SK-N-SH (cell line): Measurements from ENCODE around the gene PNKD. TPM values are rescaled to one million over a fixed set of nuclear protein-coding genes. Genes with fewer than 3 reads are reported as not detected.

Source experiments
- CTCF ChIA-PET: fragments of 300-600, 350-600 bp; formaldehyde crosslinking; extraction: SDS; loops from one replicate; lab custom pipeline; 2021; lab: Yijun Ruan, JAX
- POLR2A ChIA-PET: fragments of 350-600 bp; sonication (Branson Sonifier 250); formaldehyde crosslinking; extraction: SDS; loops from one replicate; lab custom pipeline; 2020; ENCODE audit warnings: antibody characterized with exemption, inconsistent platforms; lab: Yijun Ruan, JAX
- DNase-seq: peaks from one replicate; pipeline ENCODE4 v3.0.0; 2012
- H2AFZ ChIP-seq: fragments of 200-600 bp; sonication (generic); 2 replicates; pipeline ENCODE4 v1.8.1; 2016; ENCODE audit warnings: antibody characterized with exemption, mild to moderate bottlenecking, low read depth
- H3F3A ChIP-seq: fragments of 200-600 bp; sonication (generic); replicated peaks from 2 replicates; pipeline ENCODE3; 2016; ENCODE audit warnings: antibody characterized with exemption, mild to moderate bottlenecking; ENCODE audit not compliant: insufficient read depth
- H3K27ac ChIP-seq, 2 experiments: fragments of 200-500 bp in 1 of 2; fragments of 200-600 bp in 1 of 2; sonication (Bioruptor generic) in 1 of 2; sonication (generic), shearing (Covaris generic) in 1 of 2; 2 replicates each; pipeline versions ENCODE4 v1.5.1 to v1.6.1; 2014 to 2016; ENCODE audit warnings: low read depth in 2 of 2, inconsistent platforms in 1 of 2, low read length in 1 of 2, mild to moderate bottlenecking in 1 of 2, mixed read lengths in 1 of 2
- H3K27me3 ChIP-seq: fragments of 200-600 bp; sonication (generic), shearing (Covaris generic); 2 replicates; pipeline ENCODE4 v1.6.1; 2016; ENCODE audit warnings: mixed run types; ENCODE audit not compliant: insufficient read depth
- H3K36me3 ChIP-seq, 2 experiments: fragments of 200-500 bp in 1 of 2; fragments of 200-600 bp in 1 of 2; sonication (Bioruptor generic) in 1 of 2; sonication (generic) in 1 of 2; replicated peaks in 1 of 2; 2 replicates each; pipeline versions ENCODE3 to v1.5.1; 2014 to 2016; ENCODE audit warnings: low read length in 1 of 2, mild to moderate bottlenecking in 1 of 2; ENCODE audit not compliant: insufficient read depth in 2 of 2, control insufficient read depth in 1 of 2
- H3K4me1 ChIP-seq, 2 experiments: fragments of 200-500 bp in 1 of 2; fragments of 200-600 bp in 1 of 2; sonication (Bioruptor generic) in 1 of 2; sonication (generic), shearing (Covaris generic) in 1 of 2; 2 replicates each; pipeline versions ENCODE4 v1.5.1 to v1.6.1; 2014 to 2016; ENCODE audit warnings: low read depth in 1 of 2, low read length in 1 of 2, mixed run types in 1 of 2; ENCODE audit not compliant: insufficient read depth in 2 of 2, control insufficient read depth in 1 of 2
- H3K4me2 ChIP-seq: fragments of 200-600 bp; sonication (generic), shearing (Covaris generic); 2 replicates; pipeline ENCODE4 v1.6.1; 2017; ENCODE audit warnings: mixed run types
- H3K4me3 ChIP-seq, 2 experiments: fragments of 200-500 bp in 1 of 2; fragments of 200-600 bp in 1 of 2; sonication (Bioruptor generic) in 1 of 2; sonication (generic), shearing (Covaris generic) in 1 of 2; 2 replicates each; pipeline versions ENCODE4 v1.5.1 to v1.8.1; 2014 to 2016; ENCODE audit warnings: low read depth in 2 of 2, inconsistent platforms in 1 of 2, low read length in 1 of 2, mild to moderate bottlenecking in 1 of 2, mixed read lengths in 1 of 2, moderate library complexity in 1 of 2
- H3K79me2 ChIP-seq: fragments of 200-600 bp; sonication (generic); 2 replicates; pipeline ENCODE4 v1.8.1; 2017; ENCODE audit warnings: mild to moderate bottlenecking; ENCODE audit not compliant: insufficient read depth
- H3K9ac ChIP-seq: fragments of 200-600 bp; sonication (generic); 2 replicates; pipeline ENCODE4 v1.6.1; 2017; ENCODE audit warnings: mixed run types
- H3K9me2 ChIP-seq: fragments of 200-600 bp; sonication (generic); 2 replicates; pipeline ENCODE4 v1.6.1; 2017; ENCODE audit warnings: mixed run types
- H3K9me3 ChIP-seq: fragments of 200-600 bp; sonication (generic); 2 replicates; pipeline ENCODE4 v1.6.1; 2017; ENCODE audit warnings: mixed run types, mild to moderate bottlenecking, moderate library complexity
- H4K20me1 ChIP-seq: fragments of 200-600 bp; sonication (generic); 2 replicates; pipeline ENCODE4 v1.6.1; 2017; ENCODE audit warnings: mild to moderate bottlenecking, mixed run types; ENCODE audit not compliant: insufficient read depth
- EZH2phosphoT487 ChIP-seq: fragments of 200-600 bp; sonication (generic); IDR thresholded peaks from 2 replicates; pipeline ENCODE4 v1.6.1; 2017; ENCODE audit warnings: low read depth, mixed run types, mild to moderate bottlenecking, antibody characterized with exemption, moderate library complexity, borderline replicate concordance
- FOXM1 ChIP-seq: IDR thresholded peaks from 2 replicates; pipeline ENCODE4 v1.4.0; 2012; ENCODE audit warnings: low read depth, mild to moderate bottlenecking
- GABPA ChIP-seq: IDR thresholded peaks from 2 replicates; pipeline ENCODE4 v1.4.0; 2012; ENCODE audit warnings: low read depth, mild to moderate bottlenecking
- GATA2 ChIP-seq: sonication (generic); formaldehyde crosslinking; IDR thresholded peaks from 2 replicates; pipeline ENCODE4 v1.5.0; 2020; ENCODE audit warnings: mild to moderate bottlenecking, missing genetic modification reagents
- JUND ChIP-seq: IDR thresholded peaks from 2 replicates; pipeline ENCODE4 v1.4.0; 2012
- MXI1 ChIP-seq: IDR thresholded peaks from 2 replicates; pipeline ENCODE4 v1.6.1; 2012; ENCODE audit warnings: mild to moderate bottlenecking, low read depth, low read length, improper control_type of control experiment
- NFIC ChIP-seq: IDR thresholded peaks from 2 replicates; pipeline ENCODE4 v1.4.0; 2012; ENCODE audit warnings: borderline replicate concordance
- NRF1 ChIP-seq: IDR thresholded peaks from 2 replicates; pipeline ENCODE4 v1.6.1; 2012; ENCODE audit warnings: low read depth, mild to moderate bottlenecking, low read length
- RFX5 ChIP-seq: IDR thresholded peaks from 2 replicates; pipeline ENCODE4 v1.6.1; 2012; ENCODE audit warnings: mild to moderate bottlenecking, improper control_type of control experiment, low read length
- RXRA ChIP-seq: IDR thresholded peaks from 2 replicates; pipeline ENCODE4 v1.4.0; 2012; ENCODE audit warnings: low read depth, mild to moderate bottlenecking, borderline replicate concordance
- YY1 ChIP-seq: IDR thresholded peaks from 2 replicates; pipeline ENCODE4 v1.4.0; 2012; ENCODE audit warnings: low read depth, mild to moderate bottlenecking
- WGBS: methylation state at CpG from one replicate; pipeline ENCODE4 v1.1.6; 2017; ENCODE audit warnings: low lambda C conversion rate; 5-methylcytosine and 5-hydroxymethylcytosine counted together
- polyA plus RNA-seq, 3 experiments: library from polyadenylated mRNA; depleted of rRNA; stranded (reverse); fragments of >200 nt; gene quantifications; 2 replicates each; pipeline ENCODE4 v1.2.3, GENCODE V29; 2012
- TF ChIP-seq, protein P1 (sequence below): fragments of 200-600 bp; sonication (generic); IDR thresholded peaks from 2 replicates; pipeline ENCODE4 v1.6.1; 2017; ENCODE audit warnings: antibody characterized with exemption, mild to moderate bottlenecking, moderate library complexity
- TF ChIP-seq, protein P2 (sequence below): IDR thresholded peaks from 2 replicates; pipeline ENCODE4 v1.4.0; 2012; ENCODE audit warnings: low read depth, borderline replicate concordance
- TF ChIP-seq, protein P3 (sequence below): fragments of 150-350 bp; IDR thresholded peaks from 2 replicates; pipeline ENCODE4 v1.6.1; 2016; ENCODE audit warnings: mild to moderate bottlenecking, low read depth, low read length
- TF ChIP-seq, protein P4 (sequence below): fragments of 150-350 bp; IDR thresholded peaks from 2 replicates; pipeline ENCODE4 v1.6.1; 2017; ENCODE audit warnings: antibody characterized with exemption, low read length, low read depth, borderline replicate concordance

PNKD gene
- polyA plus RNA-seq, 1 of the 3 experiments (the other 2 are of a cell fraction), result 101 TPM

GRCh38 chr2:218317835-218318234 lies 47.5 kb downstream of the PNKD start:
- no peak overlapping the region for H3K9ac ChIP-seq
- no peaks in the 10 kb centered on the region for H4K20me1 ChIP-seq
- ChIA-PET POLR2A (no interaction called here), CTCF (no interaction called here)
- H3K36me3 ChIP-seq, result no peaks in the 10 kb centered on the region
- no peak overlapping the region for H3K4me3 ChIP-seq
- 85% methylated on average over 4 of the region's 4 CpGs for WGBS
- no peak overlapping the region for H3K27ac ChIP-seq
- peaks cover 0 to 7% of the 10 kb centered on the region in 2 experiments; a peak in 1 of 4 replicates for H3K4me1 ChIP-seq
- TF ChIP-seq RFX5, result no peak
- TF ChIP-seq, protein P1, sequence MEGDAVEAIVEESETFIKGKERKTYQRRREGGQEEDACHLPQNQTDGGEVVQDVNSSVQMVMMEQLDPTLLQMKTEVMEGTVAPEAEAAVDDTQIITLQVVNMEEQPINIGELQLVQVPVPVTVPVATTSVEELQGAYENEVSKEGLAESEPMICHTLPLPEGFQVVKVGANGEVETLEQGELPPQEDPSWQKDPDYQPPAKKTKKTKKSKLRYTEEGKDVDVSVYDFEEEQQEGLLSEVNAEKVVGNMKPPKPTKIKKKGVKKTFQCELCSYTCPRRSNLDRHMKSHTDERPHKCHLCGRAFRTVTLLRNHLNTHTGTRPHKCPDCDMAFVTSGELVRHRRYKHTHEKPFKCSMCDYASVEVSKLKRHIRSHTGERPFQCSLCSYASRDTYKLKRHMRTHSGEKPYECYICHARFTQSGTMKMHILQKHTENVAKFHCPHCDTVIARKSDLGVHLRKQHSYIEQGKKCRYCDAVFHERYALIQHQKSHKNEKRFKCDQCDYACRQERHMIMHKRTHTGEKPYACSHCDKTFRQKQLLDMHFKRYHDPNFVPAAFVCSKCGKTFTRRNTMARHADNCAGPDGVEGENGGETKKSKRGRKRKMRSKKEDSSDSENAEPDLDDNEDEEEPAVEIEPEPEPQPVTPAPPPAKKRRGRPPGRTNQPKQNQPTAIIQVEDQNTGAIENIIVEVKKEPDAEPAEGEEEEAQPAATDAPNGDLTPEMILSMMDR, result no peak
- no peak for TF ChIP-seq NFIC
- TF ChIP-seq NRF1, result no peak
- TF ChIP-seq GABPA, result no peak
- TF ChIP-seq, protein P2, sequence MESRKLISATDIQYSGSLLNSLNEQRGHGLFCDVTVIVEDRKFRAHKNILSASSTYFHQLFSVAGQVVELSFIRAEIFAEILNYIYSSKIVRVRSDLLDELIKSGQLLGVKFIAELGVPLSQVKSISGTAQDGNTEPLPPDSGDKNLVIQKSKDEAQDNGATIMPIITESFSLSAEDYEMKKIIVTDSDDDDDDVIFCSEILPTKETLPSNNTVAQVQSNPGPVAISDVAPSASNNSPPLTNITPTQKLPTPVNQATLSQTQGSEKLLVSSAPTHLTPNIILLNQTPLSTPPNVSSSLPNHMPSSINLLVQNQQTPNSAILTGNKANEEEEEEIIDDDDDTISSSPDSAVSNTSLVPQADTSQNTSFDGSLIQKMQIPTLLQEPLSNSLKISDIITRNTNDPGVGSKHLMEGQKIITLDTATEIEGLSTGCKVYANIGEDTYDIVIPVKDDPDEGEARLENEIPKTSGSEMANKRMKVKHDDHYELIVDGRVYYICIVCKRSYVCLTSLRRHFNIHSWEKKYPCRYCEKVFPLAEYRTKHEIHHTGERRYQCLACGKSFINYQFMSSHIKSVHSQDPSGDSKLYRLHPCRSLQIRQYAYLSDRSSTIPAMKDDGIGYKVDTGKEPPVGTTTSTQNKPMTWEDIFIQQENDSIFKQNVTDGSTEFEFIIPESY, result no peak
- no peak for TF ChIP-seq MXI1
- TF ChIP-seq, protein P3, sequence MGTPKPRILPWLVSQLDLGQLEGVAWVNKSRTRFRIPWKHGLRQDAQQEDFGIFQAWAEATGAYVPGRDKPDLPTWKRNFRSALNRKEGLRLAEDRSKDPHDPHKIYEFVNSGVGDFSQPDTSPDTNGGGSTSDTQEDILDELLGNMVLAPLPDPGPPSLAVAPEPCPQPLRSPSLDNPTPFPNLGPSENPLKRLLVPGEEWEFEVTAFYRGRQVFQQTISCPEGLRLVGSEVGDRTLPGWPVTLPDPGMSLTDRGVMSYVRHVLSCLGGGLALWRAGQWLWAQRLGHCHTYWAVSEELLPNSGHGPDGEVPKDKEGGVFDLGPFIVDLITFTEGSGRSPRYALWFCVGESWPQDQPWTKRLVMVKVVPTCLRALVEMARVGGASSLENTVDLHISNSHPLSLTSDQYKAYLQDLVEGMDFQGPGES, result no peak
- no peak for TF ChIP-seq JUND
- TF ChIP-seq RXRA, result no peak
- no peak for TF ChIP-seq YY1
- TF ChIP-seq, protein P4, sequence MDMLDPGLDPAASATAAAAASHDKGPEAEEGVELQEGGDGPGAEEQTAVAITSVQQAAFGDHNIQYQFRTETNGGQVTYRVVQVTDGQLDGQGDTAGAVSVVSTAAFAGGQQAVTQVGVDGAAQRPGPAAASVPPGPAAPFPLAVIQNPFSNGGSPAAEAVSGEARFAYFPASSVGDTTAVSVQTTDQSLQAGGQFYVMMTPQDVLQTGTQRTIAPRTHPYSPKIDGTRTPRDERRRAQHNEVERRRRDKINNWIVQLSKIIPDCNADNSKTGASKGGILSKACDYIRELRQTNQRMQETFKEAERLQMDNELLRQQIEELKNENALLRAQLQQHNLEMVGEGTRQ, result no peak
- no peak for TF ChIP-seq GATA2 (CRISPR knock-in tag)
- no peak for TF ChIP-seq EZH2phosphoT487
- no peak for TF ChIP-seq FOXM1
- no peaks in the 10 kb centered on the region for H3K79me2 ChIP-seq
- no peaks in the 10 kb centered on the region for H3K9me3 ChIP-seq
- no peaks in the 10 kb centered on the region for H3K27me3 ChIP-seq
- no peaks in the 10 kb centered on the region for H3K9me2 ChIP-seq
- no peak overlapping the region for H3K4me2 ChIP-seq
- no peak overlapping the region for H2AFZ ChIP-seq
- no peak for DNase-seq
- no peaks in the 10 kb centered on the region for H3F3A ChIP-seq
